ENCODE results near the gene TFF3. TPM values are rescaled to one million over a fixed set of nuclear protein-coding genes. Genes with fewer than 3 reads are reported as not detected.

The TFF3 gene
- total RNA-seq, 5 donors from 2014 or later (not counting 1 experiment from before 2014, with no cell fraction given), result 1.3 to 1.7 TPM; not detected in 3

- ATAC-seq (replicated peaks in 1 of 4) (no peak), DNase-seq (no peak)
- ChIA-PET CTCF (no interaction called here), POLR2A (no interaction called here)
- Histone ChIP-seq H3K4me3 (ENCODE audit: control insufficient read depth in 1 of 2, extremely low read depth in 1 of 2, low read length in 1 of 2) (no peak overlapping the region), H3K9me3 (no peaks in the 10 kb centered on the region), H3K27me3 (replicated peaks in 1 of 2; ENCODE audit: control insufficient read depth in 2 of 2, extremely low read depth in 1 of 2, insufficient read depth in 2 of 2, low read length in 1 of 2) (peaks cover 0 to 12% of the 10 kb centered on the region in 2 experiments), H3K4me1 (ENCODE audit: control insufficient read depth in 1 of 2, extremely low read depth in 1 of 2, insufficient read depth in 2 of 2, low read length in 2 of 2) (no peaks in the 10 kb centered on the region), H3K36me3 (ENCODE audit: control insufficient read depth in 2 of 2, extremely low read depth in 1 of 2, insufficient read depth in 1 of 2, low read length in 1 of 2) (no peaks in the 10 kb centered on the region), H3K27ac (ENCODE audit: low read length) (no peak overlapping the region)
- no peak overlapping the region for H3K27ac Mint-ChIP-seq
- H3K36me3 Mint-ChIP-seq, result peaks cover 10% of the 10 kb centered on the region
- no peaks in the 10 kb centered on the region for H3K4me1 Mint-ChIP-seq
- no peak overlapping the region for H3K4me3 Mint-ChIP-seq
- H3K27me3 Mint-ChIP-seq, result peaks cover 3 to 8% of the 10 kb centered on the region in 2 donors
- H3K9me3 Mint-ChIP-seq, result peaks cover 7 to 23% (median 10%) of the 10 kb centered on the region in 3 donors
Observed at GRCh38 chr21:42331660-42332059, 16.5 kb upstream of the TFF3 start.

DNA sequence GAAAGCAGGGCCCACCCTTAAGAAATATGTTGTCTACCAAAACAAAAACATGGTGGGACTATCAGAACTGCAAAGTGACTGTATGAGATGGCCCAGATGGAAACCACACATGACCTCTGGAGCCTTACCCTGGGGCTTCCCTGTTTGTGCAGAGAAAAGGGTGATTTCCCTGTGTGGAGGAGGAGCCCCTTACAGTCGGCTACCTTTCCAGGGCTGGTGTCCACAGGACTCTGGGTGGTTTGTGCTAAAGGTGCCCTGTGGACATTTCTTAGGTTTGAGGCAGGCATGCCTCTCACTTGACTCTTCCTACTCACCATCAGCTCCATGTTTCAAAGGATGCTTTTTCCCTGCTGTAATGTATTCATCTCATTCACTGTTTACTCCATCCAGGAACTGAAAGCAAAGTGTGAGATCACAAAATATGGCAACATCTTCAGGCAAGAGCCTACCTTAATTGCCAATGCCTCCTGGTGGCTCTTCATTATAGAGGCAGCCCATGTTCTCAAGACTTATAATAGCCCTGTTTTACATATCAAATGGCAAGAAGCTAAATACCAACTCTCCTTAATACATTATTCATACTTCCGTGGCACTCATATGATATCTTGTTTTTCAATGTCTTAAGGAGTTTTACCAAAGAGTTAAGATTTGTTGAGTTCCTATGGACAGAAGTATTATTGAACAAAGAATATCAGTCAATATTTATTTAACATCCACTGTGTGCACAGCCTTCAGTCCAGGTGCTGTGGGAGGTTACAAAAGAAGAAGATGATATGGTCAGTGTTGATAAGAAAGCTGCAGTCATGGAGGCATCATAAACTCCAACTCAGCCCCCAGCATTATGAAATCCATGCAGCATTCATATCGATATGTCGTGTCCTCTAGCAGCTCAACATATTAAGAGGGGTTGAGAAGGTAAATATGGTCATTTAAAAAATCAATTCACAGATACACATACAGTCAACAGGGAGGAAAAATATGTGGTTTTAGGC lies 15.5 kb upstream of the TFF3 start:
- ATAC-seq (replicated peaks in 1 of 4), result no peak
- POLR2A ChIA-PET, result no interaction called here
- Mint-ChIP-seq H3K36me3 (peaks cover 11% of the 10 kb centered on the region), H3K4me3 (no peak overlapping the region), H3K27ac (no peak overlapping the region), H3K4me1 (no peaks in the 10 kb centered on the region), H3K9me3 (peaks cover 7 to 23% (median 10%) of the 10 kb centered on the region in 3 donors), H3K27me3 (peaks cover 3 to 7% of the 10 kb centered on the region in 2 donors)
- no peak overlapping the region for H3K4me3 ChIP-seq (ENCODE audit: control insufficient read depth in 1 of 2, extremely low read depth in 1 of 2, low read length in 1 of 2)
- peaks cover 0 to 12% of the 10 kb centered on the region in 2 experiments for H3K27me3 ChIP-seq (replicated peaks in 1 of 2; ENCODE audit: control insufficient read depth in 2 of 2, extremely low read depth in 1 of 2, insufficient read depth in 2 of 2, low read length in 1 of 2)
- H3K4me1 ChIP-seq (ENCODE audit: control insufficient read depth in 1 of 2, extremely low read depth in 1 of 2, insufficient read depth in 2 of 2, low read length in 2 of 2), result no peaks in the 10 kb centered on the region
- no CpG with 5 or more reads among the region's 4 CpGs for WGBS (ENCODE audit: insufficient coverage)
- CTCF ChIA-PET, result no interaction called here
- H3K36me3 ChIP-seq (ENCODE audit: control insufficient read depth in 2 of 2, extremely low read depth in 1 of 2, insufficient read depth in 1 of 2, low read length in 1 of 2), result no peaks in the 10 kb centered on the region
- H3K9me3 ChIP-seq, result no peaks in the 10 kb centered on the region
- no peak for DNase-seq
- H3K27ac ChIP-seq (ENCODE audit: low read length), result no peak overlapping the region

- H3K27me3 Mint-ChIP-seq, result peaks cover 12 to 22% of the 10 kb centered on the region in 2 donors
- H3K4me1 Mint-ChIP-seq, result peaks cover 0 to 5% (median 0%) of the 10 kb centered on the region in 3 donors
- CTCF ChIA-PET, result no interaction called here
- Histone ChIP-seq H3K27ac (ENCODE audit: low read length) (no peak overlapping the region), H3K4me1 (ENCODE audit: control insufficient read depth in 1 of 2, extremely low read depth in 1 of 2, insufficient read depth in 2 of 2, low read length in 2 of 2) (peaks cover 0 to under 1% of the 10 kb centered on the region in 2 experiments), H3K9me3 (no peaks in the 10 kb centered on the region), H3K36me3 (ENCODE audit: control insufficient read depth in 2 of 2, extremely low read depth in 1 of 2, insufficient read depth in 1 of 2, low read length in 1 of 2) (no peaks in the 10 kb centered on the region), H3K4me3 (ENCODE audit: control insufficient read depth in 1 of 2, extremely low read depth in 1 of 2, low read length in 1 of 2) (no peak overlapping the region), H3K27me3 (replicated peaks in 1 of 2; ENCODE audit: control insufficient read depth in 2 of 2, extremely low read depth in 1 of 2, insufficient read depth in 2 of 2, low read length in 1 of 2) (peaks cover 0 to 11% of the 10 kb centered on the region in 2 experiments)
- ATAC-seq (replicated peaks in 1 of 4) (no peak), DNase-seq (no peak)
- POLR2A ChIA-PET, result interaction anchor here in 1 of 2 donors (0.6 kb wide), 1 partner anchor 381 kb away, joined by 17 read pairs; no protein-coding TSS in a partner anchor
- no peak overlapping the region for H3K4me3 Mint-ChIP-seq
- 83% methylated on average over 5 of the region's 6 CpGs for WGBS (ENCODE audit: insufficient coverage)
- H3K36me3 Mint-ChIP-seq, result peaks cover 3% of the 10 kb centered on the region
- H3K27ac Mint-ChIP-seq, result no peak overlapping the region
- no peaks in the 10 kb centered on the region for H3K9me3 Mint-ChIP-seq
Observed at GRCh38 chr21:42324896-42325295, 9.7 kb upstream of the TFF3 start.

- Histone ChIP-seq H3K4me1 (ENCODE audit: control insufficient read depth in 1 of 2, extremely low read depth in 1 of 2, insufficient read depth in 2 of 2, low read length in 2 of 2) (peaks cover 0 to 9% of the 10 kb centered on the region in 2 experiments), H3K27ac (ENCODE audit: low read length) (no peak overlapping the region), H3K36me3 (ENCODE audit: control insufficient read depth in 2 of 2, extremely low read depth in 1 of 2, insufficient read depth in 1 of 2, low read length in 1 of 2) (no peaks in the 10 kb centered on the region), H3K4me3 (ENCODE audit: control insufficient read depth in 1 of 2, extremely low read depth in 1 of 2, low read length in 1 of 2) (no peak overlapping the region), H3K9me3 (no peaks in the 10 kb centered on the region), H3K27me3 (replicated peaks in 1 of 2; ENCODE audit: control insufficient read depth in 2 of 2, extremely low read depth in 1 of 2, insufficient read depth in 2 of 2, low read length in 1 of 2) (peaks cover 0 to 15% of the 10 kb centered on the region in 2 experiments)
- DNase-seq, result no peak
- no peak for ATAC-seq (replicated peaks in 1 of 4)
- POLR2A ChIA-PET, result no interaction called here
- Mint-ChIP-seq H3K4me1 (peaks cover 5 to 10% (median 8%) of the 10 kb centered on the region in 3 donors), H3K27ac (no peak overlapping the region), H3K9me3 (no peaks in the 10 kb centered on the region), H3K4me3 (no peak overlapping the region), H3K36me3 (peaks cover 3% of the 10 kb centered on the region), H3K27me3 (peaks cover 12 to 18% of the 10 kb centered on the region in 2 donors)
- 83% methylated on average over 2 of the region's 4 CpGs for WGBS (ENCODE audit: insufficient coverage)
- CTCF ChIA-PET, result no interaction called here
Observed at GRCh38 chr21:42321845-42322244, 6.6 kb upstream of the TFF3 start.

- ChIA-PET CTCF (no interaction called here), POLR2A (no interaction called here)
Observed at GRCh38 chr21:42321231-42321630, 6.0 kb upstream of the TFF3 start.

GRCh38 chr21:42320791-42321190 lies 5.6 kb upstream of the TFF3 start:
- H3K9me3 Mint-ChIP-seq, result no peaks in the 10 kb centered on the region
- no peak for DNase-seq
- WGBS (ENCODE audit: insufficient coverage), result 98% methylated on average over 6 of the region's 8 CpGs
- Histone ChIP-seq H3K27me3 (replicated peaks in 1 of 2; ENCODE audit: control insufficient read depth in 2 of 2, extremely low read depth in 1 of 2, insufficient read depth in 2 of 2, low read length in 1 of 2) (peaks cover 0 to 18% of the 10 kb centered on the region in 2 experiments), H3K27ac (ENCODE audit: low read length) (no peak overlapping the region), H3K9me3 (no peaks in the 10 kb centered on the region), H3K4me1 (ENCODE audit: control insufficient read depth in 1 of 2, extremely low read depth in 1 of 2, insufficient read depth in 2 of 2, low read length in 2 of 2) (peaks cover 0 to 9% of the 10 kb centered on the region in 2 experiments), H3K36me3 (ENCODE audit: control insufficient read depth in 2 of 2, extremely low read depth in 1 of 2, insufficient read depth in 1 of 2, low read length in 1 of 2) (no peaks in the 10 kb centered on the region), H3K4me3 (ENCODE audit: control insufficient read depth in 1 of 2, extremely low read depth in 1 of 2, low read length in 1 of 2) (no peak overlapping the region)
- no peak overlapping the region for H3K27ac Mint-ChIP-seq
- H3K27me3 Mint-ChIP-seq, result peaks cover 12 to 18% of the 10 kb centered on the region in 2 donors
- ChIA-PET POLR2A (no interaction called here), CTCF (no interaction called here)
- peaks cover 5 to 10% (median 8%) of the 10 kb centered on the region in 3 donors for H3K4me1 Mint-ChIP-seq
- peaks cover 3% of the 10 kb centered on the region for H3K36me3 Mint-ChIP-seq
- ATAC-seq (replicated peaks in 1 of 4), result no peak
- H3K4me3 Mint-ChIP-seq, result no peak overlapping the region

More at GRCh38 chr21:42321231-42321630, 6.0 kb upstream of the TFF3 start:
- Mint-ChIP-seq H3K4me3 (no peak overlapping the region), H3K27ac (peak overlapping the region in 1 of 2 donors; percentile 31), H3K27me3 (peaks cover 12 to 18% of the 10 kb centered on the region in 2 donors), H3K36me3 (peaks cover 3% of the 10 kb centered on the region), H3K4me1 (peaks cover 5 to 10% (median 8%) of the 10 kb centered on the region in 3 donors), H3K9me3 (no peaks in the 10 kb centered on the region)
- H3K27me3 ChIP-seq (replicated peaks in 1 of 2; ENCODE audit: control insufficient read depth in 2 of 2, extremely low read depth in 1 of 2, insufficient read depth in 2 of 2, low read length in 1 of 2), result peaks cover 0 to 18% of the 10 kb centered on the region in 2 experiments
- DNase-seq (no peak), ATAC-seq (replicated peaks in 1 of 4) (no peak)
- H3K36me3 ChIP-seq (ENCODE audit: control insufficient read depth in 2 of 2, extremely low read depth in 1 of 2, insufficient read depth in 1 of 2, low read length in 1 of 2), result no peaks in the 10 kb centered on the region
- H3K27ac ChIP-seq (ENCODE audit: low read length), result no peak overlapping the region
- no peaks in the 10 kb centered on the region for H3K9me3 ChIP-seq
- no peak overlapping the region for H3K4me3 ChIP-seq (ENCODE audit: control insufficient read depth in 1 of 2, extremely low read depth in 1 of 2, low read length in 1 of 2)
- 82% methylated on average over 8 of the region's 10 CpGs for WGBS (ENCODE audit: insufficient coverage)
- peaks cover 0 to 9% of the 10 kb centered on the region in 2 experiments for H3K4me1 ChIP-seq (ENCODE audit: control insufficient read depth in 1 of 2, extremely low read depth in 1 of 2, insufficient read depth in 2 of 2, low read length in 2 of 2)

Data from T-cell (primary cell).